ENCODE data around the gene IGIP. TPM values are rescaled to one million over a fixed set of nuclear protein-coding genes. Genes with fewer than 3 reads are reported as not detected.

IGIP gene
- polyA plus RNA-seq, 1 of the 3 experiments (the other 2 are of a cell fraction) = 0.72 TPM

GRCh38 chr5:140140435-140140834, 14.7 kb downstream of the IGIP start (continued):
- TF ChIP-seq PBX3 (IDR thresholded peaks at IDR 0.05) = no peak

- H3K79me2 ChIP-seq (ENCODE audit: insufficient read depth) = no peaks in the 10 kb centered on the region; the same call in 1 of the 2 replicates
- CTCF ChIA-PET = interaction anchor here (1.3 to 8.0 kb wide), 4 partner anchors 12 to 67 kb away, joined by 3 to 166 read pairs (median 122); partner anchors contain the start of gene PURA
- TF ChIP-seq SIN3A (IDR thresholded peaks at IDR 0.05; ENCODE audit: borderline replicate concordance, low read depth, low read length) = no peak
- TF ChIP-seq CTCF (IDR thresholded peaks at IDR 0.05) = no peak
- no peak for TF ChIP-seq EP300 (IDR thresholded peaks at IDR 0.05; ENCODE audit: borderline replicate concordance in 1 of 2, low read depth in 1 of 2, low read length in 1 of 2)
- TF ChIP-seq ELF1 (IDR thresholded peaks at IDR 0.05) = no peak
- no peak for TF ChIP-seq NFIC (IDR thresholded peaks at IDR 0.05; ENCODE audit: borderline replicate concordance)
- H3K9me3 ChIP-seq = no peaks in the 10 kb centered on the region
- H3K4me1 ChIP-seq (ENCODE audit: control insufficient read depth in 1 of 2, insufficient read depth in 2 of 2, low read depth in 1 of 2, low read length in 1 of 2) = peaks cover 0 to 8% of the 10 kb centered on the region in 2 experiments; a peak in 1 of 4 replicates
- H3K9ac ChIP-seq = no peak overlapping the region
- H3K9me2 ChIP-seq = no peaks in the 10 kb centered on the region
- H3K27ac ChIP-seq (ENCODE audit: low read depth in 2 of 2, low read length in 1 of 2) = no peak overlapping the region
- peaks cover 7% of the 10 kb centered on the region for H3F3A ChIP-seq (replicated peaks; ENCODE audit: insufficient read depth)
- no peaks in the 10 kb centered on the region for H3K27me3 ChIP-seq (ENCODE audit: insufficient read depth)
- H3K4me3 ChIP-seq (ENCODE audit: low read depth in 2 of 2, low read length in 1 of 2) = no peak overlapping the region
- POLR2A ChIA-PET = no interaction called here
- no peak overlapping the region for H3K4me2 ChIP-seq
- no peak overlapping the region for H2AFZ ChIP-seq (ENCODE audit: low read depth)
- H4K20me1 ChIP-seq (ENCODE audit: insufficient read depth) = peaks cover 21% of the 10 kb centered on the region
- DNase-seq = no peak
- H3K36me3 ChIP-seq (replicated peaks in 1 of 2; ENCODE audit: control insufficient read depth in 1 of 2, insufficient read depth in 2 of 2, low read length in 1 of 2) = no peaks in the 10 kb centered on the region
Measured at GRCh38 chr5:140141241-140141640, 15.5 kb downstream of the IGIP start.

GRCh38 chr5:140142246-140142645, 16.5 kb downstream of the IGIP start:
- Histone ChIP-seq H3K9me3 (no peaks in the 10 kb centered on the region), H3K36me3 (replicated peaks in 1 of 2; ENCODE audit: control insufficient read depth in 1 of 2, insufficient read depth in 2 of 2, low read length in 1 of 2) (no peaks in the 10 kb centered on the region), H3K27me3 (ENCODE audit: insufficient read depth) (no peaks in the 10 kb centered on the region), H2AFZ (ENCODE audit: low read depth) (no peak overlapping the region), H3K9me2 (no peaks in the 10 kb centered on the region), H3K9ac (no peak overlapping the region), H4K20me1 (ENCODE audit: insufficient read depth) (peaks cover 24% of the 10 kb centered on the region), H3K4me3 (ENCODE audit: low read depth in 2 of 2, low read length in 1 of 2) (no peak overlapping the region), H3F3A (replicated peaks; ENCODE audit: insufficient read depth) (peaks cover 7% of the 10 kb centered on the region), H3K79me2 (ENCODE audit: insufficient read depth) (no peaks in the 10 kb centered on the region; the same call in 1 of the 2 replicates), H3K4me2 (no peak overlapping the region), H3K4me1 (ENCODE audit: control insufficient read depth in 1 of 2, insufficient read depth in 2 of 2, low read depth in 1 of 2, low read length in 1 of 2) (peaks cover 0 to 8% of the 10 kb centered on the region in 2 experiments; a peak in 1 of 4 replicates), H3K27ac (ENCODE audit: low read depth in 2 of 2, low read length in 1 of 2) (no peak overlapping the region)
- WGBS (ENCODE audit: low lambda C conversion rate) = 74% methylated on average over 5 of the region's 5 CpGs
- no peak for DNase-seq
- POLR2A ChIA-PET = no interaction called here
- no peak for TF ChIP-seq RCOR1 (IDR thresholded peaks at IDR 0.05; ENCODE audit: low read length)
- TF ChIP-seq SIN3A (IDR thresholded peaks at IDR 0.05; ENCODE audit: borderline replicate concordance, low read depth, low read length) = no peak
- no peak for TF ChIP-seq EP300 (IDR thresholded peaks at IDR 0.05; ENCODE audit: borderline replicate concordance in 1 of 2, low read depth in 1 of 2, low read length in 1 of 2)
- no peak for TF ChIP-seq FOSL2 (IDR thresholded peaks at IDR 0.05; ENCODE audit: borderline replicate concordance, low read depth)
- no peak for TF ChIP-seq YY1 (IDR thresholded peaks at IDR 0.05; ENCODE audit: low read depth)
- TF ChIP-seq USF2 (IDR thresholded peaks at IDR 0.05; ENCODE audit: borderline replicate concordance, low read depth, low read length) = no peak
- TF ChIP-seq MAX (IDR thresholded peaks at IDR 0.05; ENCODE audit: low read depth) = no peak
- no peak for TF ChIP-seq JUND (IDR thresholded peaks at IDR 0.05)
- no peak for TF ChIP-seq GABPA (IDR thresholded peaks at IDR 0.05; ENCODE audit: low read depth)
- TF ChIP-seq MEF2A (IDR thresholded peaks at IDR 0.05; ENCODE audit: borderline replicate concordance, low read depth) = no peak
- TF ChIP-seq POLR2AphosphoS5 (IDR thresholded peaks at IDR 0.05; ENCODE audit: low read depth, low read length) = no peak
- no peak for TF ChIP-seq RXRA (IDR thresholded peaks at IDR 0.05; ENCODE audit: borderline replicate concordance, low read depth)
- no peak for TF ChIP-seq MXI1 (IDR thresholded peaks at IDR 0.05; ENCODE audit: low read depth, low read length)
- CTCF ChIA-PET = interaction anchor here (1.1 to 8.0 kb wide), 5 partner anchors 9 to 68 kb away, joined by 4 to 166 read pairs (median 120); partner anchors contain the start of gene PURA
